ENCODE data around the gene WIPF1.

WIPF1 gene

GRCh38 chr2:174518395-174518794 lies 79.2 kb downstream of the WIPF1 start:
- no peak for TF ChIP-seq CTCF (IDR thresholded peaks at IDR 0.05; ENCODE audit: extremely low read depth, missing control alignments)
- no peak for DNase-seq (ENCODE audit: low spot score)

GRCh38 chr2:174516501-174517378 lies 80.9 kb downstream of the WIPF1 start:
- DNase-seq (ENCODE audit: low spot score) = no peak
- TF ChIP-seq CTCF (IDR thresholded peaks at IDR 0.05; ENCODE audit: extremely low read depth, missing control alignments) = no peak

GRCh38 chr2:174512345-174512744 lies 85.3 kb downstream of the WIPF1 start:
- no peak for TF ChIP-seq CTCF (IDR thresholded peaks at IDR 0.05; ENCODE audit: extremely low read depth, missing control alignments)
- no peak for DNase-seq (ENCODE audit: low spot score)

GRCh38 chr2:174511580-174512260 lies 85.9 kb downstream of the WIPF1 start:
- no peak for DNase-seq (ENCODE audit: low spot score)
- no peak for TF ChIP-seq CTCF (IDR thresholded peaks at IDR 0.05; ENCODE audit: extremely low read depth, missing control alignments)

- no peak for DNase-seq (ENCODE audit: low spot score)
These were observed 86.9 kb downstream of the WIPF1 start for GRCh38 chr2:174510583-174511189.

More at GRCh38 chr2:174510583-174511189, 86.9 kb downstream of the WIPF1 start:
- TF ChIP-seq CTCF (IDR thresholded peaks at IDR 0.05; ENCODE audit: extremely low read depth, missing control alignments) = no peak

All from GM20000 (cell line).